NOMO-1 (cell line): ENCODE data around the gene NAA35.
"Not testable (repeated sequence)": the region's sequence is repeated elsewhere in the genome, so short reads cannot be mapped to it uniquely, and the experiment has no call there.

Experiments used
- DNase-seq, 2 experiments: peaks; one replicate each; lab custom pipeline; 2025; ENCODE audit not compliant: unreplicated experiment in 2 of 2; lab: John Stamatoyannopoulos, UW

NAA35 gene

GRCh38 chr9:85940832-85941621 lies at the start of gene NAA35:
Gene NAA35, plus strand, starts transcription at chr9:85941146. Its CDS starts 1,014 bp downstream, at chr9:85942160.
- DNase-seq = peak; percentile 85 to 88

GRCh38 chr9:85892401-85892800 lies 48.5 kb upstream of the NAA35 start:
- peak in 1 of 2 experiments; percentile 2 for DNase-seq

- no peak for DNase-seq
These were observed 45.3 kb upstream of the NAA35 start for GRCh38 chr9:85895685-85896084.

GRCh38 chr9:85897848-85898247 lies 43.1 kb upstream of the NAA35 start:
- peak; percentile 22 to 25 for DNase-seq

- no peak for DNase-seq
These were observed 42.6 kb upstream of the NAA35 start for GRCh38 chr9:85898332-85898731.

GRCh38 chr9:85899388-85899787 lies 41.6 kb upstream of the NAA35 start:
- DNase-seq = no peak

GRCh38 chr9:85900504-85901201 lies 40.3 kb upstream of the NAA35 start:
- DNase-seq = peak; percentile 5 to 24

- DNase-seq = no peak
These were observed 36.0 kb upstream of the NAA35 start for GRCh38 chr9:85904975-85905374.

- DNase-seq = no peak
These were observed 35.0 kb upstream of the NAA35 start for GRCh38 chr9:85905957-85906356.

GRCh38 chr9:85909390-85909789 lies 31.6 kb upstream of the NAA35 start:
- no peak for DNase-seq

- no peak for DNase-seq
These were observed 26.8 kb upstream of the NAA35 start for GRCh38 chr9:85914108-85914507.

- no peak for DNase-seq
These were observed 23.2 kb upstream of the NAA35 start for GRCh38 chr9:85917756-85918155.

- no peak for DNase-seq
These were observed 15.5 kb upstream of the NAA35 start for GRCh38 chr9:85925493-85925892.

GRCh38 chr9:85927076-85927475 lies 13.9 kb upstream of the NAA35 start:
- DNase-seq = no peak

GRCh38 chr9:85931495-85931894 lies 9.5 kb upstream of the NAA35 start:
- DNase-seq = no peak

GRCh38 chr9:85935950-85936349 lies 5.0 kb upstream of the NAA35 start:
- DNase-seq = not testable (repeated sequence)

GRCh38 chr9:85940275-85940831 lies 593 bp upstream of the NAA35 start:
- no peak for DNase-seq

- no peak for DNase-seq
These were observed 635 bp downstream of the NAA35 start for GRCh38 chr9:85941622-85941940.

- DNase-seq = peak in 1 of 2 experiments; percentile 2
These were observed 1.3 kb downstream of the NAA35 start for GRCh38 chr9:85941966-85942912.

GRCh38 chr9:85942913-85943709 lies 2.2 kb downstream of the NAA35 start:
- DNase-seq = no peak
